Kasumi-1 (cell line): ENCODE measurements around the gene NAT9.

Source experiments
- DNase-seq, 2 experiments: peaks; one replicate each; lab custom pipeline; 2025; lab: John Stamatoyannopoulos, UW

Gene NAT9, protein sequence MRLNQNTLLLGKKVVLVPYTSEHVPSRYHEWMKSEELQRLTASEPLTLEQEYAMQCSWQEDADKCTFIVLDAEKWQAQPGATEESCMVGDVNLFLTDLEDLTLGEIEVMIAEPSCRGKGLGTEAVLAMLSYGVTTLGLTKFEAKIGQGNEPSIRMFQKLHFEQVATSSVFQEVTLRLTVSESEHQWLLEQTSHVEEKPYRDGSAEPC

GRCh38 chr17:74776044-74776962 is at the start of gene NAT9:
Gene NAT9, minus strand, starts transcription at chr17:74776345. Its CDS starts 647 bp downstream, at chr17:74775698.
- DNase-seq: peak; percentile 97 to 98

- DNase-seq: no peak
Measured at GRCh38 chr17:74824961-74825627, 48.9 kb upstream of the NAT9 start.

DNA sequence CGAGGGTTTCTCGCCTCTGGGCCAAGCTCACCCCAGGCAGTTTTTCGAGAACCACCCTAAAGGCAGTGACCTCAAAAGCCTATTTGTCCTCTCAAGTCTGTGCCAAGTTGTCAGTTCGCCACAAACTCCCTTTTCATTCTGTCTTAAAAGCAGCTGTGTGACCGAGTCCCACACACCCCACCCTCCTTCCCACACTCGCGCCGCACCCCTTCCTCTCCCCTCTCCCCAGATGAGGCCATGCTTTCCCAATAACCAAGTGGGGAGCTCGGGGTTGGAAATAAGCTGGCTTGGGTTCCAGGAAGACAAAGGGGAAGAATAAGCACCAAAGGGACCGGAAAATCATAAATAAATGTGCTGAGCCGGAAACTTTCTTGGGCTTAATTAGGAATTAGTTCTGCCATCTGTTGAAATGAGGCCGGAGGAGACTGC is 46.8 kb upstream of the NAT9 start:
- DNase-seq: no peak

- no peak for DNase-seq
Measured at GRCh38 chr17:74822335-74822938, 46.3 kb upstream of the NAT9 start.

GRCh38 chr17:74821655-74822334 is 45.6 kb upstream of the NAT9 start:
- no peak for DNase-seq

GRCh38 chr17:74819801-74820436 is 43.8 kb upstream of the NAT9 start:
- no peak for DNase-seq

DNA sequence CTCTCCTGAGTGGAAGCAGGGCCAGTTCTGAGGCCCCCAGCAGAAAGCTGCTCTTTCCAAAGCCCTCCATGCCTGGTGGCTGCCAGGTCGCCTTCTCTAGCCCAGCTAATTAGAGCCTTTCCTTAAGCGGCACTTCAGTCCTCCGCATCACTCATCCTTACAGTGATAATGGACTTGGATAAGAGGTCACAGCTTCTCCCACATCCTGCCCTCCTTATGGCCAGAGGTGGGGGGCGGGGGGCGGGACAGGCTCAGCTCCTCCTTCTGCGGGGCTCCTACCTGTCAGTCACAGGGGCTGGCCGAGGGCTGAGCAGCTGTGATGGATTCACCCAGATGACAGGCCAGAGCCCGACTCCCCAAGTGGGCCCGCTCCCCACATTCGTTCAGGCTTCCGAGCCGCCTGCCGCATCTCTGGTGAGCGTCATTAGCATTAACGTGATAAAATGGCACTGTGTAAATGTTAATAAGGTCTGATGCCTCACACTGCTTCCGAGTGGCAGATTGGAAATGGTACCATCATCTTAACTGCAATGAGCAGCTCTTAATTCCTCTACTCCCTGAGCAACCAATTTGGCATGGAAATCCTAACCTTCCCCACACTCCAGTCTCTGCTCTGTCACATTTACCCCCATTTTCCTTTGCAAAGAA is 42.3 kb upstream of the NAT9 start:
- no peak for DNase-seq

GRCh38 chr17:74816905-74817620 is 40.9 kb upstream of the NAT9 start:
- DNase-seq: no peak

GRCh38 chr17:74815550-74816370 is 39.6 kb upstream of the NAT9 start:
- peak; percentile 54 to 66 for DNase-seq

- DNase-seq: no peak
Measured at GRCh38 chr17:74815067-74815466, 38.9 kb upstream of the NAT9 start.

- no peak for DNase-seq
Measured at GRCh38 chr17:74814453-74814852, 38.3 kb upstream of the NAT9 start.

- DNase-seq: peak; percentile 15 to 38
Measured at GRCh38 chr17:74812109-74813009, 36.2 kb upstream of the NAT9 start.

DNA sequence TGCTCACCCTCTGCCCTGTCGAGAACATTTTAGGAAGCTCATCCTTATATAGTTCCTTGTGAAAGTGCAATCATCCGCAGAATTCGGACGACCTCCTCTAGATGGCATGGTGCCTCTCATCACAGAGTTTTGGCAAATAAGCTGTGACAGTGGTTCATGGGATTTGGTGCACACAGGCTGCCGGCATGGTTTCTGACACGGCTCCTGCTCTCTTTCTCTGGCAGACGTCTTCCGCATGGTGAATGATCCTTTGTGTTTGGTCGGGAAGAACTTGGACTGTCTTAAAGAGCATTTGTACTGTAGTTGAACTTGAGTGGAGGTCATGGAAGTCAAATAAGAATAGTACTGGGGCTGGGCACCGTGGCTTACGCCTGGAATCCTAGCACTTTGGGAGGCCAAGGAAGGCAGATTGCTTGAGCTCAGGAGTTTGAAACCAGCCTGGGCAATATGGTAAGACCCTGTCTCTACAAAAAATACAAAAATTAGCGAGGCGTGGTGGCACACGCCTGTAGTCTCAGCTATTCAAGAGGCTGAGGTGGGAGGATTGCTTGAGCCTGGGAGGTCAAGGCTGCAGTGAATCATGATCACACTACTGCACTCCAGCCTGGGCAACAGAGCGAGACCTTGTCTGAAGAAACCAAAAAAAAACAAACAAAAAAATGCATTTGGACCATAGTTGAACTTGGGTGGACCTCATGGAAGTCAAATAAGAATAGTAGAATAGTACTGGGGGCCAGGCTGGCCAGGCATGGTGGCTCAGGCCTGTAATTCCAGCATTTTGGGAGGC is 34.7 kb upstream of the NAT9 start:
- DNase-seq: no peak

GRCh38 chr17:74808714-74809430 is 32.7 kb upstream of the NAT9 start:
- DNase-seq: peak; percentile 85 to 87

DNA sequence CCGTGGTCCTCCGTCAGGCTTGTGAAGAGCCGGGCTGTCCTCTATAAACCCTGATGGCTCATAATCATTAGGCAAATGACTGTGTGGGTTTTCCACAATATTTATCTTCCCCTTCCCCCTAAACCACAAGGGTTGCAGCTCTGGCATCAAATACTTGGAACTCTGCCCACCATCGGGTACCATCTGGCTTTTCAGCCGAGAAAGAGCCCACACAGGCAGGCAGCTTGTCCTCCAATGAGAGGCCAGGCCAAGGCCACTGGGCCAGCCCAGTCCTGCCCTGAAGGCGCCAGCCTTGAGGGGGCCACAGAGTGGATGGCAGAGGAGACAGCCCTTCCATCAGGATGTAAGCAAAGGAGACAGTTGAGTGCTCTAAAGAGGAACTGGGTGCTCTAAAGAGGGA is 31.8 kb upstream of the NAT9 start:
- peak; percentile 44 to 54 for DNase-seq

- DNase-seq: no peak
Measured at GRCh38 chr17:74807441-74807840, 31.3 kb upstream of the NAT9 start.

- no peak for DNase-seq
Measured at GRCh38 chr17:74806334-74806733, 30.2 kb upstream of the NAT9 start.
